8988T (cell line): Measurements from ENCODE around the gene MTOR.
"Not testable (repeated sequence)": the region's sequence is repeated elsewhere in the genome, so short reads cannot be mapped to it uniquely, and the experiment has no call there.

ENCODE experiments used
- DNase-seq: peaks from one replicate; pipeline ENCODE4 v3.0.0; 2011

MTOR gene

GRCh38 chr1:11100149-11100493 lies 162.2 kb downstream of the MTOR start:
- DNase-seq, result no peak

- DNase-seq, result peak; percentile 83
These were observed 162.8 kb downstream of the MTOR start, which contains the start of gene EXOSC10 for GRCh38 chr1:11099310-11100148. Gene EXOSC10, minus strand, starts transcription at chr1:11099869. Its CDS starts 38 bp downstream, at chr1:11099831.

- DNase-seq, result no peak
These were observed 163.4 kb downstream of the MTOR start for GRCh38 chr1:11098931-11099309.

GRCh38 chr1:11083784-11084183 lies 178.6 kb downstream of the MTOR start:
- not testable (repeated sequence) for DNase-seq

- no peak for DNase-seq
These were observed 181.4 kb downstream of the MTOR start for GRCh38 chr1:11080931-11081330.

- DNase-seq, result no peak
These were observed 183.7 kb downstream of the MTOR start for GRCh38 chr1:11078631-11079030.

- DNase-seq, result not testable (repeated sequence)
These were observed 189.0 kb downstream of the MTOR start for GRCh38 chr1:11073398-11073797.

GRCh38 chr1:11072216-11072917 lies 190.0 kb downstream of the MTOR start:
- no peak for DNase-seq

GRCh38 chr1:11071463-11072215 lies 190.7 kb downstream of the MTOR start:
- no peak for DNase-seq

- DNase-seq, result no peak
These were observed 191.5 kb downstream of the MTOR start for GRCh38 chr1:11070876-11071275.

- DNase-seq, result no peak
These were observed 193.5 kb downstream of the MTOR start for GRCh38 chr1:11068600-11069473.

- DNase-seq, result no peak
These were observed 194.4 kb downstream of the MTOR start for GRCh38 chr1:11067716-11068599.

GRCh38 chr1:11065796-11066195 lies 196.6 kb downstream of the MTOR start:
- no peak for DNase-seq

- no peak for DNase-seq
These were observed 197.4 kb downstream of the MTOR start for GRCh38 chr1:11064942-11065341.

GRCh38 chr1:11063937-11064537 lies 198.3 kb downstream of the MTOR start:
- DNase-seq, result peak; percentile 66

- DNase-seq, result no peak
These were observed 199.4 kb downstream of the MTOR start for GRCh38 chr1:11062965-11063401.

GRCh38 chr1:11061652-11062365 lies 200.5 kb downstream of the MTOR start:
- no peak for DNase-seq

- DNase-seq, result peak; percentile 98
These were observed 202.2 kb downstream of the MTOR start, which contains the start of gene SRM for GRCh38 chr1:11059968-11060830. Gene SRM, minus strand, starts transcription at chr1:11060018. Its CDS starts 75 bp downstream, at chr1:11059943.
